Melanocyte of skin (primary cell): ENCODE measurements around the gene OR4F15. TPM values are rescaled to one million over a fixed set of nuclear protein-coding genes. Genes with fewer than 3 reads are reported as not detected.

Experiments
- small RNA-seq, 2 donors: library from RNA; depleted of rRNA; stranded (forward); fragments of <200 nt; gene quantifications; one replicate each; pipeline ENCODE3, GENCODE V24; 2012
- total RNA-seq, 2 donors: library from RNA; depleted of rRNA; stranded (reverse); fragments of >200 nt; gene quantifications; 2 replicates each; pipeline ENCODE4 v1.2.3, GENCODE V29; 2012

OR4F15 gene
- under 1 TPM; under 0.01 to 0.67 TPM for total RNA-seq

DNA sequence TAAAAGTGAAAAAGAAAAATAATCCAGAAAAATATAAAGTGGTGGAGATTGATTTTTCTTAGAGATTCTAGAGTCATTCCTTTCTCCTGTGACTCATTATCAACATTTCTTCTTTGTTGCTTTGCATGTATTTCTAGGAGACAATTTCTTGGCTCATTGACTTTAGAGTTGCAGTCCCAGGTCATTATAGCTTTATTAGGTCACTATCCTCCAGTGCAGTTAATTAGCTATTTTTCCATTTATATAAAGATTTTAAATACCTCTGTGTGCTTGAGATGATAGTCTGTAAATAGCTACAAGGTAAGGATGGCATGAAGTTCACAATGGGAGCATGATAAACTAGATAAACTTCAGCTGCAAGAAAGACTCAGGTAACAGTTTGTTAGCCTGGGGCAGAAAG is at the start of gene OR4F15:
Gene OR4F15 (plus strand): TSS at position 301 of the 400 bp plus-strand sequence. CDS start 5,985 bp downstream, outside the sequence.

GRCh38 chr15:101803209-101803608 is 8.8 kb upstream of the OR4F15 start, which contains the start of gene OR4F6:
TSS of gene OR4F6 (plus strand) at chr15:101803509. CDS start at chr15:101805720, 2,211 bp downstream.

Small RNA genes lying within 50 kb of the gene (small RNA-seq; reads per million reads assigned to genes)
- 0 reads per million in 2 donors for gene RN7SL209P

Other genes starting within 250 kb of the OR4F15 start
- gene TM2D3, start 159.8 kb upstream of the OR4F15 start, total RNA-seq, result 10 to 100 TPM; 37.6 to 38.5 TPM
- gene TARS3, start 87.7 kb upstream of the OR4F15 start, total RNA-seq, result 1 to 10 TPM; 5.9 to 7.0 TPM
- gene OR4F6, start 8.7 kb upstream of the OR4F15 start, total RNA-seq, result not detected